NB4 (cell line): Measurements from ENCODE around the gene CUL2.

Experiments
- DNase-seq: peaks from one replicate; pipeline ENCODE4 v3.0.0; 2010; ENCODE audit warnings: low read depth
- H3K4me3 ChIP-seq: one replicate; pipeline ENCODE4 v1.5.1; 2011; ENCODE audit warnings: mild to moderate bottlenecking, low read depth, low read length, moderate library complexity
- CTCF ChIP-seq: IDR thresholded peaks from one replicate; pipeline ENCODE4 v1.5.1; 2012; ENCODE audit warnings: low read depth, low read length
- MAX ChIP-seq: IDR thresholded peaks from 2 replicates; pipeline ENCODE4 v1.6.1; 2011; ENCODE audit warnings: low read depth, low read length
- MYC ChIP-seq: IDR thresholded peaks from 2 replicates; pipeline ENCODE4 v1.6.1; 2011; ENCODE audit warnings: low read depth, low read length
- POLR2A ChIP-seq: IDR thresholded peaks from 2 replicates; pipeline ENCODE4 v1.6.1; 2011; ENCODE audit warnings: mild to moderate bottlenecking; ENCODE audit not compliant: insufficient read length; ENCODE audit errors: extremely low read depth

Gene CUL2

GRCh38 chr10:35043796-35044344, 46.3 kb downstream of the CUL2 start:
- no peak for DNase-seq
- TF ChIP-seq MAX: no peak
- no peak for TF ChIP-seq MYC
- no peak for TF ChIP-seq POLR2A
- TF ChIP-seq CTCF: no peak
- H3K4me3 ChIP-seq: no peak overlapping the region

- DNase-seq: no peak
- TF ChIP-seq MAX (no peak), POLR2A (no peak), MYC (no peak), CTCF (no peak)
- H3K4me3 ChIP-seq: no peak overlapping the region
Observed at GRCh38 chr10:35042783-35043182, 47.4 kb downstream of the CUL2 start.

- DNase-seq: peak; percentile 58
- H3K4me3 ChIP-seq: no peak overlapping the region
- no peak for TF ChIP-seq MYC
- TF ChIP-seq POLR2A: no peak
- TF ChIP-seq MAX: no peak
- no peak for TF ChIP-seq CTCF
Observed at GRCh38 chr10:35041502-35041879, 48.6 kb downstream of the CUL2 start.

- no peak for TF ChIP-seq POLR2A
- TF ChIP-seq CTCF: no peak
- no peak for TF ChIP-seq MYC
- no peak for TF ChIP-seq MAX
- H3K4me3 ChIP-seq: no peak overlapping the region
- DNase-seq: no peak
Observed at GRCh38 chr10:35040760-35041501, 49.2 kb downstream of the CUL2 start.

- no peak overlapping the region for H3K4me3 ChIP-seq
- TF ChIP-seq MYC: no peak
- no peak for TF ChIP-seq MAX
- no peak for TF ChIP-seq CTCF
- no peak for TF ChIP-seq POLR2A
- no peak for DNase-seq
Observed at GRCh38 chr10:35037104-35037503, 53.0 kb downstream of the CUL2 start.

- no peak overlapping the region for H3K4me3 ChIP-seq
- no peak for TF ChIP-seq POLR2A
- TF ChIP-seq MAX: no peak
- no peak for TF ChIP-seq CTCF
- no peak for TF ChIP-seq MYC
- no peak for DNase-seq
Observed at GRCh38 chr10:35035606-35036005, 54.5 kb downstream of the CUL2 start.
